ENCODE results near the gene RGS18. TPM values are rescaled to one million over a fixed set of nuclear protein-coding genes. Genes with fewer than 3 reads are reported as not detected.

RGS18 gene
- total and polyA plus RNA-seq, 2 experiments from 2014 or later: not detected

- TF ChIP-seq ZNF462 (CRISPR knock-in tag; IDR thresholded peaks at IDR 0.05) (no peak), JUNB (IDR thresholded peaks at IDR 0.05; ENCODE audit: unreplicated experiment) (no peak), ZNF331 (CRISPR knock-in tag; IDR thresholded peaks at IDR 0.05; ENCODE audit: low read depth) (no peak), POLR2AphosphoS5 (IDR thresholded peaks at IDR 0.05; ENCODE audit: low read depth) (no peak), CREB1 (CRISPR knock-in tag; IDR thresholded peaks at IDR 0.05; ENCODE audit: low read depth) (no peak), EZH2phosphoT487 (IDR thresholded peaks at IDR 0.05; ENCODE audit: unreplicated experiment) (no peak), CTCF (conservative IDR thresholded peaks at IDR 0.05; ENCODE audit: low read depth in 2 of 2) (no peak), STAT1 (IDR thresholded peaks at IDR 0.05; ENCODE audit: unreplicated experiment) (no peak)
Measured at GRCh38 chr1:192159014-192159413, 752 bp downstream of the RGS18 start (continued).

- H3K36me3 ChIP-seq (ENCODE audit: insufficient read depth): no peaks in the 10 kb centered on the region
- no peaks in the 10 kb centered on the region for H3K27me3 ChIP-seq (ENCODE audit: insufficient read depth)
- no peak overlapping the region for H3K27ac ChIP-seq (ENCODE audit: low read depth)
- no peaks in the 10 kb centered on the region for H4K20me1 ChIP-seq (replicated peaks; ENCODE audit: insufficient read depth)
- H3K4me2 ChIP-seq: no peak overlapping the region
- Mint-ChIP-seq H3K27me3 (ENCODE audit: insufficient read depth, low read depth, poor library complexity) (peaks cover 2% of the 10 kb centered on the region), H3K27ac (no peak overlapping the region), H3K4me3 (no peak overlapping the region), H3K9me3 (peaks cover 5% of the 10 kb centered on the region; the same call in 2 of the 3 replicates), H3K36me3 (ENCODE audit: low read depth) (peaks cover 2% of the 10 kb centered on the region; the same call in 2 of the 3 replicates), H3K4me1 (no peaks in the 10 kb centered on the region)
- no peak overlapping the region for H2AFZ ChIP-seq
- no peaks in the 10 kb centered on the region for H3K9me2 ChIP-seq (ENCODE audit: insufficient read depth)
- H3K79me2 ChIP-seq (replicated peaks; ENCODE audit: insufficient read depth): no peaks in the 10 kb centered on the region
- no peaks in the 10 kb centered on the region for H3K4me1 ChIP-seq (ENCODE audit: insufficient read depth)
- ATAC-seq (no peak), DNase-seq (ENCODE audit: low spot score) (no peak)
- TF ChIP-seq ZNF331 (CRISPR knock-in tag; IDR thresholded peaks at IDR 0.05; ENCODE audit: low read depth) (no peak), ZNF114 (CRISPR knock-in tag; IDR thresholded peaks at IDR 0.05) (no peak), POLR2AphosphoS5 (IDR thresholded peaks at IDR 0.05; ENCODE audit: low read depth) (no peak), REST (IDR thresholded peaks at IDR 0.05; ENCODE audit: unreplicated experiment) (no peak)
- H3F3A ChIP-seq (replicated peaks; ENCODE audit: low read depth): no peaks in the 10 kb centered on the region
- H3K4me3 ChIP-seq: no peak overlapping the region
Measured at GRCh38 chr1:192159781-192160180, 1.5 kb downstream of the RGS18 start.
